A549 treated with DMSO at 1 μM for 4 hours (cell line): ENCODE measurements around the gene LAMP1. TPM values are rescaled to one million over a fixed set of nuclear protein-coding genes. Genes with fewer than 3 reads are reported as not detected.

Experiments
- total RNA-seq: library from RNA; stranded (reverse); fragments of 200-300 nt; extraction: Qiagen RNA extraction; gene quantifications from 5 replicates; pipeline ENCODE4 v1.2.3, GENCODE V29; 2022; ENCODE audit warnings: low read depth

The LAMP1 gene, protein sequence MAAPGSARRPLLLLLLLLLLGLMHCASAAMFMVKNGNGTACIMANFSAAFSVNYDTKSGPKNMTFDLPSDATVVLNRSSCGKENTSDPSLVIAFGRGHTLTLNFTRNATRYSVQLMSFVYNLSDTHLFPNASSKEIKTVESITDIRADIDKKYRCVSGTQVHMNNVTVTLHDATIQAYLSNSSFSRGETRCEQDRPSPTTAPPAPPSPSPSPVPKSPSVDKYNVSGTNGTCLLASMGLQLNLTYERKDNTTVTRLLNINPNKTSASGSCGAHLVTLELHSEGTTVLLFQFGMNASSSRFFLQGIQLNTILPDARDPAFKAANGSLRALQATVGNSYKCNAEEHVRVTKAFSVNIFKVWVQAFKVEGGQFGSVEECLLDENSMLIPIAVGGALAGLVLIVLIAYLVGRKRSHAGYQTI
- 79.7 to 93.1 TPM (median 87.4 TPM) in 5 replicates for total RNA-seq

DNA sequence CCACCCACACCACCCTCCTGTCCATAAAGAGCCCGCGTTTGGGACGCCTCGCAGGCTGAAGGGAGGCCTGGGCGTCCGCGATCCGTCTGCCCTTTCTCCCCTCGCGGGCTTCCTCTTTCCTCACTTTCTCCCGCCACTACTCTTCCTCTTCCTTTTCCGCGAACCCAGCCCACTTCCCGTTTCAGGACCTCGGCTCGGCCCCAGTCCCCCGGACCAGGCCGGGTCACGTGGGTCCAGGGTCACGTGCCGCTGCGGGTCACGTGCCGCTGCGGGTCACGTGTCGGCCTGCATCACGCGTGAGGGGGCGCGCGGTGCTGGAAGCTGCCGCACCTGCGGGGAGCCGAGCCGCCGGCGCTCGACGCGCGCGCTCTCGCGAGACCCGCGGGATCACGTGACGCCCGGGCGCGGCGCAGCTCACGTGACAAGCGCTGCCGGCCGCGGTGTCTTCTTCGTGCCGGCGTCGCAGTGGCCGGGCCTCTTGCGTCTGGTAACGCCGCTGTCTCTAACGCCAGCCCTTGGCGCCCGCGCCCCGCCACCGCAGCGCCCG lies at the start of gene LAMP1:
LAMP1 (plus strand) TSS at position 417 of the 547 bp plus-strand sequence. CDS start 196 bp downstream, outside the sequence.

Other genes with a start within 250 kb of the LAMP1 start
- gene F7, start 191.4 kb upstream of the LAMP1 start, total RNA-seq, result 0.07 to 0.11 TPM (median 0.10 TPM) in 4 of 5 replicates, not detected in the other
- gene F10, start 174.4 kb upstream of the LAMP1 start, total RNA-seq, result not detected in 5 replicates
- not detected in 5 replicates for gene PROZ, start 138.6 kb upstream of the LAMP1 start, total RNA-seq
- gene PCID2, start 88.6 kb upstream of the LAMP1 start, total RNA-seq, result 39.7 to 46.2 TPM (median 44.0 TPM) in 5 replicates
- 49.7 to 61.1 TPM (median 56.9 TPM) in 5 replicates for gene CUL4A, start 87.6 kb upstream of the LAMP1 start, total RNA-seq
- gene GRTP1, start 66.9 kb downstream of the LAMP1 start, total RNA-seq, result 1.2 to 1.7 TPM (median 1.4 TPM) in 5 replicates
- gene ADPRHL1, start 156.2 kb downstream of the LAMP1 start, total RNA-seq, result 10.7 to 15.5 TPM (median 12.6 TPM) in 5 replicates
- 9.0 to 11.1 TPM (median 10.1 TPM) in 5 replicates for gene DCUN1D2, start 193.5 kb downstream of the LAMP1 start, total RNA-seq